ENCODE data around the gene CALCOCO1. TPM values are rescaled to one million over a fixed set of nuclear protein-coding genes. Genes with fewer than 3 reads are reported as not detected.

CALCOCO1 gene
- total RNA-seq, 2 experiments from 2014 or later, result 39.0 to 40.0 TPM

DNA sequence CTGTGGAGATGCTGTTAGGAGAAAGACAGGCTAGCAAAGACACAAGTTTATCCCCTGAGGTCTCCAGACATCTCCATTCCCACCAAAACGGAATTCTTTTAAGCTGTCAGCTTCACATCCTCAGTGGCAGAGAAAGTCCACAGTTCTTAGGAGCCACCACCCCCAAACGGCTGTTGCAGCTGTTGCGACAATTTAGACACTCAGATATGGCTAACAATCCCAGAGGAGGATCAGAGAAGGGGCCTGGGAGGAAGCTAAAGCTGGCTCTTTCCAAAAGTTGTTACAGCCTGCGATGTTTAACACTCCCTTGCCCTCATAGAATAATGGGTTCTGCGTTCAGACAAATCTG, 49.5 kb downstream of the CALCOCO1 start:
- DNase-seq (no peak), ATAC-seq (no peak)
- Mint-ChIP-seq H3K27ac (no peak overlapping the region), H3K9me3 (ENCODE audit: low read depth) (no peaks in the 10 kb centered on the region), H3K27me3 (peaks cover 31% of the 10 kb centered on the region), H3K4me3 (peak overlapping the region; percentile 15), H3K4me1 (peaks cover 29% of the 10 kb centered on the region), H3K36me3 (peaks cover 10% of the 10 kb centered on the region)
- CTCF ChIA-PET, result interaction anchor here (1.1 to 7.2 kb wide), 12 partner anchors 8 to 169 kb away, joined by 3 to 77 read pairs (median 8); no protein-coding TSS in a partner anchor

DNA sequence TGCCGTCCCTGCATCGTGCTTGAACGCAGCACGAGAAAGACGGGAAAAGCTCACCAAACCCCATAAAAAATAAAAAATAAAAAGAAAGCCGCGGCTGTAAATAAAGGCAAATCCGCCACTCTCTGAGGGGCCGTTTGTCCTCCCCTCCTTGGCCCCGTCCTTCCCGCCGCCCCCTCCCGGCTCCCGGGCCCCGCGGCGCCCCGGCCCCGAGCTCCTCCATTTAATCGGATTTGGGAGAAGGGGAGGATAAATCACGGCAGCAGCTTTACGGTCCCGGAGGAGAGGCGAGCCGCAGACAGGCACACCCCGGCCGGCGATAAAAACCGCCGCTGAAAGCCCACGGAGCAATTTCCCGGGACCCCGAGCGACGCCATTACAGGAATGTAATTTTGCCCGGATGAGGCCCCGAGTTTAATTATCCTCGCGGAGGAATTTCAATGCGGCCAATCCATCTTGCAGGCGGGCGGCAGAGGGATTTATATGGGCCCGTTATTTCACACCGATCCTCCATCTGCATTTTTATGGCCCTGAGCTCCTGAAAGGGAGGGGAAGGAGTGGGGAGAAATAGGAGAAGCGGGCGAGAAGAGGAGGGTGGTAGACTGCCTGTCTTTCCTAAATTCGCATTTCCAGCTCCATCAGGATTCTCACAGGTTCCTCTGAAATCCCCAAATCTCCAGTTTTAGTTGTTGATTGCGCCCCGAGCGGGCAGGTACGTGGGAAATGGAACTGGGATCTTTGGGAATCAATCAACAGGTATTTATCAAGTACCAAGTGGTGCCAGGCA, 50.0 kb downstream of the CALCOCO1 start:
- ATAC-seq, result no peak
- no peak for DNase-seq
- Mint-ChIP-seq H3K4me3 (peak overlapping the region; percentile 87), H3K9me3 (ENCODE audit: low read depth) (no peaks in the 10 kb centered on the region), H3K27me3 (peaks cover 31% of the 10 kb centered on the region), H3K4me1 (peaks cover 35% of the 10 kb centered on the region), H3K36me3 (peaks cover 15% of the 10 kb centered on the region), H3K27ac (peak overlapping the region; percentile 45)
- CTCF ChIA-PET, result interaction anchor here (0.5 to 7.2 kb wide), 15 partner anchors 9 to 176 kb away, joined by 3 to 77 read pairs (median 8); partner anchors contain the start of genes CALCOCO1 and TARBP2

DNA sequence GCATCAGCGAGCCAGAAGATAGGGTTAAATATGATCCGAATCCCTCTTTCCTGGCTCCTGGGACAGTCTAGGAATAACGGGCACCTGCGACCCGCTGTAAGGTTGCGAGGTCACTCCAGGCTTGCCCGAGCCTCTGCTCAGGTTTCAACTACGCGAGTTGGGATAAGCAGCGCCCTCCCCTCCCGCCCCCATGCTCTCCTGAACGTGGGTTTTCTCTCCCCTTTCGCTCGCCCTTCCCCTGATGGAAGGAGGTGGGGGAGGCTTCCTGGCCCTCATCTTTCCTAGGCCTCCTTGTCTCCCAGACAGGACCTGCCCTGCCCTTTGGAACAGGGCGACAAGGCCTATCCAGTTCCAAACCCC, 50.6 kb downstream of the CALCOCO1 start:
- H3K27ac Mint-ChIP-seq, result peak overlapping the region; percentile 90
- no peak for ATAC-seq
- no peak for DNase-seq

DNA sequence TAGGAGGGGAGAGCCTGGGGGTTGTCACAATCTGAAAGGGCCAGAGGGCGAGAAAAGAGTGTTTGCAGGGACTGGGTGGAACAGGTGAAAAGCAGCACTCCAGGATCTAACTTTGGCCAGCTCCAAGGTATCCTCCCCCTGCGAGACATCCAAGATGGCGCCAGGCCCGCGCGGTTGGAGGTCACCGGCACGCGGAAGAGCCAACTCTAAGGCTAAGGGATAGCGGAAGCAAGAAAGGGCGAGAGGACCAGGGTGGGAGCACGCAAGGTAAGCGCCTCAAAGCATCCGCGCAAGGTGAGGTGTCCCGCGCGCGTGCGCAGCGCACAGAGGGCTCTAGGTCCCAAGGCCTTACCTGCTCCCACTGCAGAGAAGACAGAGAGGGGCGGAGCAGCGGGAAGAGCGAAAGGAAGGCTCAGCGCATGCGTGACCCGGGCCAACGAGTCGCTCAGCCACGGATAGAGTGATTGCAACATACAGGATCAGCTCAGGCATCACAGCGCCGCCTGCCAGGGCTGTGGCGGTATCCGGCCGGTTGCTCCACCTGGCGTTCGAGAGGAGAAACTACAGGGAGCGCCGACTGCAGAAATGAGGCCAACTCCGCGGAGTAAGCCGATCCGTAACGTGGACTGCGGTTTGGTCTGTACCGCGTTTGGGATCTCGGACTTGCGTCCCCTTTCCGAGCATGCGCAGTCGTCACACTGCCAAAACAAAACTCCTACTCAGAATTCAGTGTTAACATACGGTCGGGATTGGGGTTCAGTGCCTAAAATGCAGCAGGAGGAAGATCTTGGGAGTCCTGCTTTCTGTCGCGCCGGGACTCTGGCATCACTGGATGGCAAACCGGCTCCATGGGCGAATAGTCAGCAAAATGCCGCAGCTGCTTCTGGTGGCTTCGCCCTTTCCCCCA, 51.3 kb downstream of the CALCOCO1 start, which contains the start of gene ATP5MC2:
ATP5MC2 (minus strand) TSS at position 383 of the 907 bp plus-strand sequence. CDS start 3,469 bp downstream, outside the sequence.
- peak; percentile 98 for DNase-seq
- Mint-ChIP-seq H3K27ac (peak within 1 kb of the TSS; percentile 90), H3K27me3 (peaks cover 29% of the 10 kb centered on the region), H3K36me3 (peaks cover 22% of the 10 kb centered on the region), H3K4me3 (peak within 1 kb of the TSS; percentile 87), H3K9me3 (ENCODE audit: low read depth) (no peaks in the 10 kb centered on the region), H3K4me1 (peaks cover 40% of the 10 kb centered on the region)
- peak; percentile 97 for ATAC-seq
- CTCF ChIA-PET, result interaction anchor here (0.5 to 7.2 kb wide), 37 partner anchors 10 to 355 kb away, joined by 3 to 77 read pairs (median 5); partner anchors contain the start of genes AAAS, ATF7, CALCOCO1 and CISTR

More for the DNA sequence above, 50.6 kb downstream of the CALCOCO1 start:
- H3K36me3 Mint-ChIP-seq, result peaks cover 16% of the 10 kb centered on the region
- peaks cover 29% of the 10 kb centered on the region for H3K27me3 Mint-ChIP-seq
- CTCF ChIA-PET, result interaction anchor here (0.5 to 7.2 kb wide), 25 partner anchors 10 to 355 kb away, joined by 3 to 77 read pairs (median 5); partner anchors contain the start of genes AAAS, CALCOCO1, CISTR and TARBP2
- H3K4me1 Mint-ChIP-seq, result peaks cover 35% of the 10 kb centered on the region
- no peaks in the 10 kb centered on the region for H3K9me3 Mint-ChIP-seq (ENCODE audit: low read depth)
- H3K4me3 Mint-ChIP-seq, result peak overlapping the region; percentile 87

DNA sequence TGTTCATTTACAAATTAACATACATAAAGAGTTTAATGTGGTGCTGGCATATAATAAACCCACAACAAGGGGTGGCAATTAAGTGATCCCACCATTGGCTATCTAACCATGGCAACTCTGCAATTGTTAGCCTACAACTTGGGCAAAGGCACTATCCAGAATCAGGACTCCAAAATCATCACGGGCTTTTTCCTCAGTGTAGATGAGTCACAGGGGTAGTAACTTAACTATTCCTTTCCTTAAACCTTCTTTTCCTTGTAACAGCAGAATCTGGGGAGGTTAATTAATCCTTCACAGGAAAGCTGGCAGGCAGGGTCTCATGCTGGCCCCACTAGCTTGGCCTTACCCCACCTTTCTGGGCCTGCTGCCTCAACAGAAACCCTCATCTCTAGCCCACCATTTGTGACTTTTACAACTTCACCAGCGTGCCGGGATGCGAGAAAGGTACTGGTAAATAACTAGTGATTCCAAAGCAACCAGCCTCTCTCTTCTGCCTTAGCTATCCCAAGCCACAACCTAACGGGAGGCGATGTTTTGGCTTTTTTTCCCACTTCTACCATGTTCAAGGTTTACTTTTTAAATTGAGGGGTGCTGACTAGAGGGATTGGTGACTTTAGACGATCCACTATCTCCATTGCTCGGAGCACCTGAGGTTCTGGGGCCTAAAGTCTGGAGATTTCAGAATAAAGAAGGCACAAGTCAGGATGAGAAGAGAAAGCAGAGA, 52.1 kb downstream of the CALCOCO1 start:
- Mint-ChIP-seq H3K9me3 (ENCODE audit: low read depth) (no peaks in the 10 kb centered on the region), H3K27me3 (peaks cover 29% of the 10 kb centered on the region), H3K4me1 (peaks cover 40% of the 10 kb centered on the region), H3K36me3 (peaks cover 27% of the 10 kb centered on the region), H3K27ac (peak overlapping the region; percentile 90), H3K4me3 (peak overlapping the region; percentile 87)
- DNase-seq (no peak), ATAC-seq (no peak)
- CTCF ChIA-PET, result interaction anchor here (0.6 to 7.2 kb wide), 36 partner anchors 10 to 354 kb away, joined by 3 to 77 read pairs (median 4); partner anchors contain the start of genes AAAS, ATF7, CALCOCO1 and CISTR

DNA sequence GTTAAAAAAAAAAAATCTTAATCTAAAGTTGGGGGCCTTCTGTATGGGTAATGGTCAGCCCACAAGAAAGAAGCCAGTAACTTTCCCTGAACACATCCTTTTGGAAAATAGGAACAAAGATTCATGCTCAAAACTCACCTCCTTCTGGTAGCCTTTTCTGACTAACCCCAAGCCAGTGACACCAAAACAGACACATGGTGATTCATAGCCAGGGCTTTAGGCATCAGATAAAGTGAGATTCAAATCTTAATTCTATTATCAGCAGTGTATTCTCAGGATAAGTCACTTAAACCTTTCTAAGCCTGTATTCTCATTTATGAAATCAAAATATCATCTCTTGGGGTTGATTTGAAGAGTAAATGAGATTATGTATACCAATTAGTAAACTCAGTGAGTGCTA, 56.3 kb downstream of the CALCOCO1 start:
- CTCF ChIA-PET, result no interaction called here
- no peaks in the 10 kb centered on the region for H3K9me3 Mint-ChIP-seq (ENCODE audit: low read depth)

DNA sequence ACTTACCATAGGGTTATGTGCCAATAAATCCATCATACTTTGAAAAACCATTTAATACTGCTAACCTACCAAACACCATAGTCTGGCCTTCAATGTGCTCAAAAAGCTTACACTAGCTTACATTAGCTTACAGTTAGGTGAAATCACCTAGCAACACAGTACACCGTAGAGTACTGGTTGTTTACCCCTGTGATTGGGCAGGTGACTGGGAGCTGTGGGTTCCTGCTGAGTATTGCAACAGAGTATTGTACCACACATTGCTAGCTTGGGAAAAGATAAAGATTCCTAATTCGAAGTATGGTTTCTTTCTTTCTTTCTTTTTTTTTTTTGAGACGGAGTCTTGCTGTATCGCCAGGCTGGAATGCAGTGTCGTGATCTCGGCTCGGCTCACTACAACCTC, 56.9 kb downstream of the CALCOCO1 start:
- Mint-ChIP-seq H3K27ac (no peak overlapping the region), H3K4me1 (peaks cover 33% of the 10 kb centered on the region), H3K36me3 (peaks cover 51% of the 10 kb centered on the region), H3K9me3 (ENCODE audit: low read depth) (no peaks in the 10 kb centered on the region), H3K4me3 (no peak overlapping the region), H3K27me3 (no peaks in the 10 kb centered on the region)
- CTCF ChIA-PET, result interaction anchor here (0.6 to 0.7 kb wide), 2 partner anchors 126 to 325 kb away, joined by 3 read pairs; no protein-coding TSS in a partner anchor
- DNase-seq (no peak), ATAC-seq (no peak)

More for the DNA sequence above, 56.3 kb downstream of the CALCOCO1 start:
- peaks cover 35% of the 10 kb centered on the region for H3K4me1 Mint-ChIP-seq
- H3K27ac Mint-ChIP-seq, result no peak overlapping the region
- ATAC-seq (no peak), DNase-seq (no peak)
- no peaks in the 10 kb centered on the region for H3K27me3 Mint-ChIP-seq
- H3K36me3 Mint-ChIP-seq, result peaks cover 45% of the 10 kb centered on the region
- H3K4me3 Mint-ChIP-seq, result no peak overlapping the region

DNA sequence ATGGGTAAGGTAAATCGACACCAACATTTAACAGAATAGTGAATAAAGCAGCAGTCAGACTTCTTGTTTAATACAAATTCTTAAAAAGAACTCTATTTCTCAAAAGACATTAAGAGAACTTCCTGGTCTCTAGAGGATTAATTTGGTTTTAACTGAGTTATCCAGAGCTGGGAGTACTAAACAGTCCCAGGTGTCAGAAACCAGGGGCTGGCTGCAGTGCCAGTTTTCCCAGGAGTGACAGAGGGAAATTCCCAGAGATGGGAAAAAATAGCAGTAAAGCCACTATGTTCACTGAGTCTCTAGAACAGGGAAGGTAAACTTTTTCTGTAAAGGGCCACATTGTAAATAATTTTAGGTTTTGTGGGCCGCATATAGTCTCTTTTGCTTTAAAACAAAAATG, 60.2 kb downstream of the CALCOCO1 start:
- H3K36me3 Mint-ChIP-seq, result peaks cover 56% of the 10 kb centered on the region
- CTCF ChIA-PET, result no interaction called here
- no peak overlapping the region for H3K27ac Mint-ChIP-seq
- no peaks in the 10 kb centered on the region for H3K27me3 Mint-ChIP-seq
- H3K9me3 Mint-ChIP-seq (ENCODE audit: low read depth), result no peaks in the 10 kb centered on the region
- DNase-seq (no peak), ATAC-seq (no peak)
- peaks cover 7% of the 10 kb centered on the region for H3K4me1 Mint-ChIP-seq
- no peak overlapping the region for H3K4me3 Mint-ChIP-seq

DNA sequence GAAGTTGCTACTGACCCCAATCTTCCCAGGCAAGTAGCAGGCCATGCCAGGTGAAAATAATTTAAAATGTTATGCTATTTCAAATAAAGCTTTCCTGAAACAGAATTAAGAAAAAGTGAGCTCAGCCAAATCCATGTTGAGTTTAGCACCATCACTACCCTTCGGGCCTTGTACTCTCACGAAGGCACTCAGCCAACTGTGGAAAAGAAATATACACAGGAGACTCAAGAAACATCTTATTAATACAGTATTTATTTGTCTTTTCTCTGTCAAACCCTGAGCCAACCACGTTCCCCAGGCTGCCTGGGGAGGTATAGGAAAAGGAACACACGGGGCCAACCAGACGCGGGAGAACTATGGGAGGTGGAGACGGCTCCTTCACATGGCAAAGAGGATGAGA, 62.3 kb downstream of the CALCOCO1 start:
- Mint-ChIP-seq H3K36me3 (peaks cover 44% of the 10 kb centered on the region), H3K4me1 (peaks cover 2% of the 10 kb centered on the region), H3K4me3 (no peak overlapping the region), H3K9me3 (ENCODE audit: low read depth) (no peaks in the 10 kb centered on the region), H3K27ac (no peak overlapping the region), H3K27me3 (no peaks in the 10 kb centered on the region)
- DNase-seq (no peak), ATAC-seq (no peak)
- CTCF ChIA-PET, result interaction anchor here (0.9 to 1.1 kb wide), 3 partner anchors 11 to 121 kb away, joined by 3 read pairs; partner anchors contain the start of gene ATP5MC2

DNA sequence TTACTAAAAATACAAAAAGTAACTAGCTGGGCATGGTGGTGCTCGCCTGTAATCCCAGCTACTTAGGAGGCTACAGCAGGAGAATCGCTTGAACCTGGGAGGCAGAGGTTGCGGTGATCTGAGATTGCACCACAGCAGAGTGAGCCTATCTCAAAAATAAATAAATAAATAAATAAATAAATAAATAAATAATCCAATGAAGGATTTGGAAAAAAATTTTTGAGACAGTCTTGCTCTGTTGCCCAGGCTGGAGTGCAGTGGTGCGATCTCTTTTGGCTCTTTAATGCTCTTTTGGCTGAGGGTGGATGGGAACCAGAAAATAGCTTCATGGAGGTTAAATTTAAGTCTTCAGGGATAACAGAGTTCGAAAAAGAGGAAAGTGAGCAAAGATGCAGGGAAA, 63.1 kb downstream of the CALCOCO1 start:
- ATAC-seq, result no peak
- H3K4me1 Mint-ChIP-seq, result no peaks in the 10 kb centered on the region
- CTCF ChIA-PET, result interaction anchor here (0.9 to 1.1 kb wide), 2 partner anchors 38 to 121 kb away, joined by 3 read pairs; no protein-coding TSS in a partner anchor
- no peaks in the 10 kb centered on the region for H3K9me3 Mint-ChIP-seq (ENCODE audit: low read depth)
- no peak for DNase-seq
- no peaks in the 10 kb centered on the region for H3K27me3 Mint-ChIP-seq
- H3K4me3 Mint-ChIP-seq, result no peak overlapping the region
- no peak overlapping the region for H3K27ac Mint-ChIP-seq
- peaks cover 37% of the 10 kb centered on the region for H3K36me3 Mint-ChIP-seq

DNA sequence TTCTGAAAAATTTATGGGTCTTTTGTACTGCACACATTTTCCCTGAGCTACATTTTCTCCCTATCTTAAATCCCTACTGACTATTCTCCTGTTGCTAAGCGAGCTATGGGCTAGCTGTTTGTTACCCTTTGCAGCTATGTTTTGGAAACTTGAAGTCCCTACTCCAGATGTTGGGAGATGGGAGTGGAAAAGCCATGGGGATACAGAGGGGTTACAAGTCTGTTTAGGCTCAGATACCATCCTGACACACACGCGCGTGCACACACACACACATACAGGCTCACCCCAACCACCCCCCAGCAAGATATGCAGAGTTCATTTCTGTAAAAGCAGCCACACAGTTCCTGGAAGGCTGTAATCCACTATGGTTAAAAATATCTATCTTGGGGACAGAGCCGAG, 67.2 kb downstream of the CALCOCO1 start:
- no peaks in the 10 kb centered on the region for H3K9me3 Mint-ChIP-seq (ENCODE audit: low read depth)
- CTCF ChIA-PET, result interaction anchor here (1.7 kb wide), 1 partner anchor 16 kb away, joined by 12 read pairs; the partner anchor contains the start of gene ATP5MC2
- peaks cover 19% of the 10 kb centered on the region for H3K36me3 Mint-ChIP-seq
- no peaks in the 10 kb centered on the region for H3K4me1 Mint-ChIP-seq
- no peak overlapping the region for H3K27ac Mint-ChIP-seq
- ATAC-seq (no peak), DNase-seq (no peak)
- H3K27me3 Mint-ChIP-seq, result no peaks in the 10 kb centered on the region
- H3K4me3 Mint-ChIP-seq, result no peak overlapping the region

DNA sequence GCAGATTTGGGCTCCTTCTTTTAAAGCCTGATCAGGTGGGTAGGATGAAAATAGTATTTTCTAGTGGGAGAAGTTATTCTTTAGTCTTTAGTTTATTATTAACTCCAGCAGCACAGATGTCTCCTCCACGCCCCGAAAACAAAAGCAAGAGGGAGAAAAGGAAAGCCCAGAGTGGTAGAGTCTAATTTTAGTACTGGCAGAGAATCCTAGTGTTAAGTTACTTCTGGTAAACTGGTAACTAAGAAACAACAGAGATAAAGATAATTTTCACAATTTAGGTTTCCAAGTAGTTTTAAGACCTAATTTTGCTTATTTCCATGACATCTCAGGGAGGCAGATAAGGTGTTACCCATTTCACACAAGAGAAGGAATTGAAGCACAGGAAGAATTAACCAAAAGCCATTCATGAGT, 67.7 kb downstream of the CALCOCO1 start:
- DNase-seq, result no peak
- ATAC-seq, result no peak
- CTCF ChIA-PET, result interaction anchor here (1.7 kb wide), 1 partner anchor 16 kb away, joined by 12 read pairs; the partner anchor contains the start of gene ATP5MC2
- Mint-ChIP-seq H3K4me1 (no peaks in the 10 kb centered on the region), H3K36me3 (peaks cover 16% of the 10 kb centered on the region), H3K9me3 (ENCODE audit: low read depth) (no peaks in the 10 kb centered on the region), H3K27ac (no peak overlapping the region), H3K27me3 (no peaks in the 10 kb centered on the region), H3K4me3 (no peak overlapping the region)

Measured in activated CD8-positive, alpha-beta memory T cell treated with anti-CD3 and anti-CD28 coated beads, Interleukin-2, amount 10 ng/mL, durations not matched to agents 7 days and 5 days (primary cell).